Upper lobe of left lung (tissue), 4 donors: Measurements from ENCODE around the gene SRPK2.
A peak's percentile ranks its signal among the peaks of the same experiment; 100 is the strongest.

Experiments
- CTCF ChIP-seq, 6 experiments: fragments of 450-650 bp in 4 of 6; fragments of 200-600 bp in 2 of 6; sonication (generic) in 2 of 6; IDR thresholded peaks; one replicate each; pipeline ENCODE4 v1.5.1; 2016 to 2019; ENCODE audit warnings: antibody characterized with exemption in 6 of 6
- EP300 ChIP-seq, 4 donors: sonication (generic); formaldehyde crosslinking; IDR thresholded peaks; one replicate each; pipeline ENCODE4 v1.5.1; 2017; ENCODE audit warnings: antibody characterized with exemption in 4 of 4, control low read depth in 2 of 4
- POLR2A ChIP-seq, 4 donors: fragments of 450-650 bp; IDR thresholded peaks; one replicate each; pipeline ENCODE4 v1.5.1; 2016 to 2017; ENCODE audit warnings: antibody characterized with exemption in 4 of 4, mild to moderate bottlenecking in 2 of 4
- POLR2AphosphoS5 ChIP-seq, 2 donors: sonication (generic); formaldehyde crosslinking; IDR thresholded peaks; one replicate each; pipeline ENCODE4 v1.5.1; 2017; ENCODE audit warnings: antibody characterized with exemption in 2 of 2

DNA sequence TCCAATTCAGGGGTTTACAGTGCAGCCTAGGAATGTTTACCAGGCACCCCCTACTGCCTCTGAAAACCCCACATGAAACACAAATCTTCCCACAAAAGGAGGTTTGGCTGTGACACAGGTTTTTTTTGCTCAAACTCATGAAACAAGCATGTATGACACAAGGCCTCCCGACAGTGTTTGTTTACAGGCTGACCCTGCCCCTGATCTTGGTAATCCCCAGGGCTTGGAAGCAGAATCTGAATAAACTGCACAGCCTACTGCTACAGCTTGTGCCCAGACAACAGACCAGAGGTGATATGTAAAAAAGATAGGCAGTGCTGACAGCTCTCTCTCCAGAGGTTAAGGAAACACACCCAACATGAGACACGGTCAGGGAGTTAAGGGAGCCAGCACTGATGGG, 190.5 kb downstream of the SRPK2 start:
- TF ChIP-seq EP300 (IDR thresholded peaks at IDR 0.05) (no peak), POLR2A (IDR thresholded peaks at IDR 0.05) (no peak), CTCF (IDR thresholded peaks at IDR 0.05) (no peak), POLR2AphosphoS5 (IDR thresholded peaks at IDR 0.05) (peak in 1 of 2 donors; percentile 41)
